Psoas muscle (tissue), 8 donors: ENCODE measurements around the gene GGPS1. TPM values are rescaled to one million over a fixed set of nuclear protein-coding genes. Genes with fewer than 3 reads are reported as not detected.
A peak's percentile ranks its signal among the peaks of the same experiment; 100 is the strongest.
"Not testable (repeated sequence)": the region's sequence is repeated elsewhere in the genome, so short reads cannot be mapped to it uniquely, and the experiment has no call there.

Experiments used
- ATAC-seq, 4 donors: fragments of 200-7000 bp; cut with Tn5 transposase; one replicate each; pipeline ENCODE4 v1.9.1; 2020; ENCODE audit warnings: moderate library complexity in 3 of 4, mild to moderate bottlenecking in 2 of 4
- DNase-seq, 2 donors: peaks; one replicate each; pipeline ENCODE4 v3.0.0-alpha.2; 2020
- H3K27ac ChIP-seq: fragments of 200-600 bp; one replicate; pipeline ENCODE4 v1.8.0; 2022
- H3K27me3 ChIP-seq, 3 donors: fragments of 200-600 bp in 1 of 3; one replicate each; pipeline versions ENCODE4 v1.6.1 to v1.8.0; 2013 to 2022; ENCODE audit warnings: low read length in 2 of 3, mild to moderate bottlenecking in 2 of 3, moderate library complexity in 1 of 3; ENCODE audit not compliant: insufficient read depth in 3 of 3
- H3K36me3 ChIP-seq, 2 donors: fragments of 200-600 bp in 1 of 2; one replicate each; pipeline versions ENCODE4 v1.6.1 to v1.8.0; 2013 to 2022; ENCODE audit warnings: low read depth in 1 of 2, mild to moderate bottlenecking in 1 of 2, moderate library complexity in 1 of 2; ENCODE audit not compliant: insufficient read depth in 1 of 2
- H3K4me1 ChIP-seq: fragments of 200-600 bp; one replicate; pipeline ENCODE4 v1.8.0; 2022
- H3K4me3 ChIP-seq: fragments of 200-600 bp; one replicate; pipeline ENCODE4 v1.8.0; 2022; ENCODE audit warnings: mild to moderate bottlenecking
- H3K9me3 ChIP-seq: fragments of 200-600 bp; one replicate; pipeline ENCODE4 v1.8.0; 2022
- WGBS, 3 donors: extraction: QIAGEN DNeasy Blood & Tissue Kit; methylation state at CpG; one replicate each; pipeline versions ENCODE4 v1.1.6 to v1.1.7; 2013; 5-methylcytosine and 5-hydroxymethylcytosine counted together
- intact Hi-C, 2 donors: fragments of 100-400 bp; cut with DNase I; formaldehyde crosslinking; loops; one replicate each; pipeline versions ENCODE4 v1.11.0 to v1.14.2; 2022
- polyA plus RNA-seq, 3 donors: library from polyadenylated mRNA; stranded (reverse); fragments of 200-250 nt; gene quantifications; one replicate each; pipeline ENCODE4 v1.2.3, GENCODE V29; 2013
- total RNA-seq, 4 donors: library from RNA; stranded (reverse); fragmentation: NEBNext Ultra II Directional in 2 of 4; extraction: Animal tissue kit (Norgen Biotek cat#: 25700) in 2 of 4; gene quantifications; one replicate each; pipeline versions ENCODE4 v1.2.1 to v1.2.4, GENCODE V29; 2021 to 2023
- TF ChIP-seq, protein P1 (sequence below): fragments of 200-600 bp; IDR thresholded peaks from one replicate; pipeline ENCODE4 v1.8.0; 2022; ENCODE audit warnings: antibody characterized with exemption
- donor health status: healthy with polysubstance abuse.
- donor health status: DM: no; HTN: no; CAD: no; lungs with moderate emphysema.
- donor health status: Bipolar disorder and iron deficiency.
- donor health status: healthy.
- donor health status: DM: yes; HTN: yes; CAD: no.
- donor health status: DM: no; HTN: no; CAD: no.
- donor health status: DM: no; HTN: no; CAD: no.
- donor health status: DM: yes; HTN: yes; CAD: no.

The GGPS1 gene
- total and polyA plus RNA-seq, 7 donors = 17.9 to 49.5 (median 32.4) TPM

DNA sequence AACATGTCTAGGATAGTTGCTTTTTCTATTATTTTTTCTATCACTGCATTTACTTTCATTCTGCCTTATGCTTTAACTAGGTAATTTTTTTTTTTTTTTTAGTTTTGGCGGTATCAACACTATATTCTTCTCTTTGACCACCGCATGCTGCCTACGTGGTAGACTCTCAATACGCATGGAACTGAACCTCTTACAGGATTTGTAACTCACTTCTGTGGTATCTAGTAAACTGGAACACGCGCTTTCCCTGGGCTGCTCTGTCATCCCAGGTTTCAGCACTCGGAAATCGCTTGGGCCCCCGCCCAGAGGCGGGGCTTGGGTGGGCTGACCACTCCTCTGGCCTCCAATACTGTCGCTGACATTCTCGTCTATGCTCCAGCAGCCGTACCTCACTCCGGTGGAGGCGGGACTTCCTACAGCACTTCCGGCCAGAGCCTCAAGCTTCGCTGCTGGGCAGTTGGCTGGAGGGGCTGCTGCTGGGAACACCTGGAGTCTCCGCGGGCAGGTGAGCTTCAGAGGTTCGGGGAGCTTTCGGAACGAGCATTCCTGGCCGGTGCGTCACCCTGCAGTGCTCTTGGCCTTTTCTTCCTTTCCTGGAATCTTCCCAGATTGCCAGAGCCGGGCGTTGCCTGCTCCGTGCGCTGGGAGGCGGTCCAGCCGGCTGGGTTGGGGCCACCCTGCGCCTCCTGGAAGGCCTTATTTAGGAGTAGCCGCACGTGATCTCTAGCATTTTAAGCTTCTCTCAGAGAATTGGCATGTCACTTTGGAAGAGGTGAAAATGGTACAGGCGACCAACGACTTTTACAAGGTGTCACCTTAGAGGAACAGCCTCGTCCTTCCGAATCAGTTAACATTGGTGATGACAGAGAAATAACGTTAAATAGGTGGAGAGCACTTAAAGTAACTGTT is 38.9 kb downstream of the GGPS1 start, which contains the start of gene TBCE:
Gene TBCE, plus strand, starts transcription at position 428 of the 909 bp plus-strand sequence. CDS start 12,623 bp downstream, outside the sequence.
- no peaks in the 10 kb centered on the region for H3K4me1 ChIP-seq
- peak within 1 kb of the TSS; percentile 87 for H3K27ac ChIP-seq
- ATAC-seq (peak; percentile 99 to 100 (median 100)), DNase-seq (peak; percentile 97 to 98)
- intact Hi-C loops = loop anchor here (2.0 to 10.0 kb wide), 4 partner anchors 35 to 115 kb away; partner anchors contain the start of genes ARID4B (in 1 of the 2) and GGPS1 (in 1 of the 2)
- 0 to 1% (median 0%) methylated on average over 37 to 38 of the region's 38 CpGs for WGBS, 3 donors
- H3K4me3 ChIP-seq = peak within 1 kb of the TSS; percentile 78
- no peaks in the 10 kb centered on the region for H3K9me3 ChIP-seq
- TF ChIP-seq, protein P1, sequence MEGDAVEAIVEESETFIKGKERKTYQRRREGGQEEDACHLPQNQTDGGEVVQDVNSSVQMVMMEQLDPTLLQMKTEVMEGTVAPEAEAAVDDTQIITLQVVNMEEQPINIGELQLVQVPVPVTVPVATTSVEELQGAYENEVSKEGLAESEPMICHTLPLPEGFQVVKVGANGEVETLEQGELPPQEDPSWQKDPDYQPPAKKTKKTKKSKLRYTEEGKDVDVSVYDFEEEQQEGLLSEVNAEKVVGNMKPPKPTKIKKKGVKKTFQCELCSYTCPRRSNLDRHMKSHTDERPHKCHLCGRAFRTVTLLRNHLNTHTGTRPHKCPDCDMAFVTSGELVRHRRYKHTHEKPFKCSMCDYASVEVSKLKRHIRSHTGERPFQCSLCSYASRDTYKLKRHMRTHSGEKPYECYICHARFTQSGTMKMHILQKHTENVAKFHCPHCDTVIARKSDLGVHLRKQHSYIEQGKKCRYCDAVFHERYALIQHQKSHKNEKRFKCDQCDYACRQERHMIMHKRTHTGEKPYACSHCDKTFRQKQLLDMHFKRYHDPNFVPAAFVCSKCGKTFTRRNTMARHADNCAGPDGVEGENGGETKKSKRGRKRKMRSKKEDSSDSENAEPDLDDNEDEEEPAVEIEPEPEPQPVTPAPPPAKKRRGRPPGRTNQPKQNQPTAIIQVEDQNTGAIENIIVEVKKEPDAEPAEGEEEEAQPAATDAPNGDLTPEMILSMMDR = no peak
- no peaks in the 10 kb centered on the region for H3K36me3 ChIP-seq
- no peaks in the 10 kb centered on the region for H3K27me3 ChIP-seq

DNA sequence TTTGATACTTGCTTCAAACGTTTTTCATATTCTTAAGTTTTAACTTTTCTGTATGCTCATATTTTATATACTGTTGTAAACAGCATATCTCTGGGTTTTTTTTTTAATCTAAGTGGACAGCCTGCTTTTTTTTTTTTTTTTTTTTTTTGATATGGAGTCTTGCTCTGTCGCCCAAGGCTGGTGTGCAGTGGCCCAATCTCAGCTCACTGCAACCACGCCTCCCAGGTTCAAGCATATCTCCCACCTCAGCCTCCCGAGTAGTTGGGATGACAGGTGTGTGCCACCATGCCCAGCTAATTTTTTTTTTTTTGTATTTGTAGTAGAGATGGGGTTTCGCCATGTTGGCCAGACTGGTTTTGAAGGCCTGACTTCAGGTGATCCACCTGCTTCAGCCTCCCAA is 40.1 kb downstream of the GGPS1 start:
- intact Hi-C loops = loop anchor here (5.0 to 10.0 kb wide), 3 partner anchors 36 to 116 kb away; no protein-coding TSS in a partner anchor
- Histone ChIP-seq H3K27me3 (no peaks in the 10 kb centered on the region), H3K4me3 (peak overlapping the region; percentile 78)

DNA sequence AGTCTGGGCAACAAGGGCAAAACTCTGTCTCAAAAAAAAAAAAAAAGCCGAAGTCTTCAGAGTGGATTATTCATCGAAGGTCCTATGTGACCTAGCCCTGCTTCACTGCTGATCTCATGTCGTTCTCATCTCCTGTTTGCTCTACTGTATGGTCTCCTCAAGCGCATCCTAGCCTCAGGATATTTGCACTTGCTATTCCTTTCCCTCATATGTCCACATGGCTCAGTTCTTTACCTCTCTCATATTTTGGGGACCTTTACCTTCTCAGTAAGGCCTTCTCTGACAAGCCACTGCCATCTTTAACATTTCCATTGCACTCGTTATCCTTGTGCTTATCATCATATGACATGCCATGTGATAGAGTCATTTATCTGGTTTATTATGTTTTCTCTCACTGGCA is 41.4 kb downstream of the GGPS1 start:
- Histone ChIP-seq H3K4me3 (no peak overlapping the region), H3K4me1 (no peaks in the 10 kb centered on the region), H3K27ac (no peak overlapping the region), H3K27me3 (no peaks in the 10 kb centered on the region), H3K36me3 (peaks cover 0 to 9% of the 10 kb centered on the region in 2 donors), H3K9me3 (no peaks in the 10 kb centered on the region)
- TF ChIP-seq, protein P1 = no peak
- intact Hi-C loops = loop anchor here (5.0 to 10.0 kb wide), 3 partner anchors 38 to 118 kb away; no protein-coding TSS in a partner anchor
- DNase-seq = no peak
- WGBS, 3 donors = 91 to 97% (median 94%) methylated on average over 5 of the region's 5 CpGs
- ATAC-seq = no peak

More for the DNA sequence above, 40.1 kb downstream of the GGPS1 start:
- Histone ChIP-seq H3K27ac (no peak overlapping the region), H3K36me3 (no peaks in the 10 kb centered on the region), H3K4me1 (no peaks in the 10 kb centered on the region), H3K9me3 (no peaks in the 10 kb centered on the region)
- WGBS, 3 donors = 69 to 77% (median 70%) methylated on average over 5 of the region's 5 CpGs
- TF ChIP-seq, protein P1 = no peak
- no peak for ATAC-seq
- no peak for DNase-seq

DNA sequence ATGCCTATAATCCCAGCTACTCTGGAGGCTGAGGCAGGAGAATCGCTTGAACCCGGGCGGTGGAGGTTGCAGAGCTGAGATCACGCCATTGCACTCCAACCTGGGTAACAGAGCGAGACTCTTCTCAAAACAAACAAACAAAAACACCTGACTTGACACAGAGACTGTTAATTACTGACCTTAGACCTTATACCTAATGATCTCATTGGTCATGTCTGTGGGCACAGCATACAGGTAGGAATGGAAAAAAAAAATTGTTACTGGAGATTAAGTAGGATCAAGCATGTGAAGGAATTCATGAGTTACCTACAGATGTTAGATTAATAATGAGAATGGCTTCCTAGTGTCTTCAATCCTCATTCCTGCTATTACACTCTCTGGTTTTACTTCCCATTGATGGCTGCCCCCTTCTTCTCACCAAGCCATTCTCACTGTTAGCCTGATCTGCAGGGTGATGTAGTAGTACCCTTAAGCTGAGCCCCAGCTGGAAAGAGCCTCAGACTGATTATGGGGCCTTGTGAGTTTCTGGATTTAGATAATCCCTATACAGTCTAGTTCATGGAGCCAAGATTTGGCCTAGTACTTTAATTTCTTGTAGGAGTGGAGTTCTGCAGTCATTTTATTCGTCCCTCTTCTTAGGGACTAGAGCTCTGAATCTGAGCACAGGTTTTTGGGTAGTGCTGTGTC is 47.7 kb downstream of the GGPS1 start:
- 96 to 98% (median 97%) methylated on average over 6 of the region's 6 CpGs for WGBS, 3 donors
- intact Hi-C loops = loop anchor here in 1 of 2 donors (5.0 kb wide), 1 partner anchor 36 kb away; no protein-coding TSS in a partner anchor
- TF ChIP-seq, protein P1 = no peak
- Histone ChIP-seq H3K36me3 (peaks cover 0 to 38% of the 10 kb centered on the region in 2 donors), H3K27me3 (no peaks in the 10 kb centered on the region), H3K9me3 (no peaks in the 10 kb centered on the region), H3K4me1 (no peaks in the 10 kb centered on the region), H3K27ac (no peak overlapping the region), H3K4me3 (no peak overlapping the region)
- no peak for DNase-seq
- no peak for ATAC-seq

DNA sequence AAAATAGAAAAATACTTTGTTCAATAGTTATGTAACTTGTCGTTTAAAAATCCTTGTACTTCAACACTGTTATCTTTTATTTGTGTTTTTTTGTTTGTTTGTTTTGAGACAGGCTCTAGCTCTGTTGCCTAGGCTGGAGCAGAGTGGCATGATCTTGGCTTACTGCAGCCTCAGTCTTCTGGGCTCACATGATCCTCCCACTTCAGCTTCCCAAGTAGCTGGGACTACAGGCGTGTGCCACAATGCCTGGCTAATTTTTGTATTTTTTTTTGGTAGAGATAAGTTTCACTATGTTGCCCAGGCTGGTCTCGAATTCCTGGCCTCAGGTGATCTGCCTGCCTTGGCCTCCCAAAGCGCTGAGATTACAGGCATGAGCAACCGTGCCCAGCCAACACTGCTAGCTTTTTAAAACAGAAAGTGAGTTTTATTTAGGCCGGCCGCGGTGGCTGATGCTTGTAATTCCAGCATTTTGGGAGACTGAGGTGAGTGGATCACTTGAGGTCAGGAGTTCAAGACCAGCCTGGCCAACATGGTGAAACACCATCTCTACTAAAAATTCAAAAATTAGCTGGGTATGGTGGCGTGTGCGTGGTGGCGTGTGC is 49.9 kb downstream of the GGPS1 start:
- H3K27ac ChIP-seq, ATAC-seq, H3K4me1 ChIP-seq, H3K4me3 ChIP-seq, H3K9me3 ChIP-seq, DNase-seq, H3K27me3 ChIP-seq: not testable (repeated sequence)
- H3K36me3 ChIP-seq = peaks cover 0 to 38% of the 10 kb centered on the region in 2 donors
- WGBS, 3 donors = 87 to 91% (median 90%) methylated on average over 11 of the region's 11 CpGs
- intact Hi-C loops = loop anchor here in 1 of 2 donors (5.0 kb wide), 1 partner anchor 34 kb away; no protein-coding TSS in a partner anchor

DNA sequence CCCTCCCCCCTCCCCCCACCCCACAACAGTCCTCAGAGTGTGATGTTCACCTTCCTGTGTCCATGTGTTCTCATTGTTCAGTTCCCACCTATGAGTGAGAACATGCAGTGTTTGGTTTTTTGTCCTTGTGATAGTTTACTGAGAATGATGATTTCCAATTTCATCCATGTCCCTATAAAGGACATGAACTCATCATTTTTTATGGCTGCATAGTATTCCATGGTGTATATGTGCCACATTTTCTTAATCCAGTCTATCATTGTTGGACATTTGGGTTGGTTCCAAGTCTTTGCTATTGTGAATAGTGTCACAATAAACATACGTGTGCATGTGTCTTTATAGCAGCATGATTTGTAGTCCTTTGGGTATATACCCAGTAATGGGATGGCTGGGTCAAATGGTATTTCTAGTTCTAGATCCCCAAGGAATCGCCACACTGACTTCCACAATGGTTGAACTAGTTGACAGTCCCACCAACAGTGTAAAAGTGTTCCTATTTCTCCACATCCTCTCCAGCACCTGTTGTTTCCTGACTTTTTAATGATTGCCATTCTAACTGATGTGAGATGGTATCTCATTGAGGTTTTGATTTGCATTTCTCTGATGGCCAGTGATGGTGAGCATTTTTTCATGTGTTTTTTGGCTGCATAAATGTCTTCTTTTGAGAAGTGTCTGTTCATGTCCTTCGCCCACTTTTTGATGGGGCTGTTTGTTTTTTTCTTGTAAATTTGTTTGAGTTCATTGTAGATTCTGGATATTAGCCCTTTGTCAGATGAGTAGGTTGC is 53.8 kb downstream of the GGPS1 start:
- DNase-seq, ATAC-seq, H3K27me3 ChIP-seq, intact Hi-C loops, H3K27ac ChIP-seq, H3K4me1 ChIP-seq, H3K4me3 ChIP-seq, H3K9me3 ChIP-seq: not testable (repeated sequence)
- peaks cover 0 to 23% of the 10 kb centered on the region in 2 donors for H3K36me3 ChIP-seq
- WGBS, 3 donors = 100% methylated on average over 1 of the region's 3 CpGs; no CpG with 5 or more reads in 2 of the 3 donors
